Neutrophil (primary cell): ENCODE results near the gene DTX4.

Source experiments
- H3K27ac ChIP-seq: fragments of 200-600 bp; sonication (generic); 2 replicates; pipeline ENCODE4 v1.5.1; 2016; ENCODE audit warnings: mild to moderate bottlenecking, moderate library complexity
- H3K27me3 ChIP-seq: fragments of 200-600 bp; sonication (generic); 2 replicates; pipeline ENCODE4 v1.6.0; 2016; ENCODE audit warnings: mild to moderate bottlenecking
- H3K36me3 ChIP-seq: fragments of 200-600 bp; sonication (generic); 2 replicates; pipeline ENCODE4 v1.5.1; 2017
- H3K4me1 ChIP-seq, 2 experiments: fragments of 200-600 bp in 1 of 2; sonication (generic) in 1 of 2; 1 replicate in 1 of 2; 2 replicates in 1 of 2; pipeline versions ENCODE4 v1.5.1 to v1.6.1; 2013 to 2016; ENCODE audit warnings: low read depth in 1 of 2, low read length in 1 of 2, mild to moderate bottlenecking in 1 of 2, moderate library complexity in 1 of 2; ENCODE audit not compliant: control insufficient read depth in 1 of 2, insufficient read depth in 1 of 2
- H3K4me3 ChIP-seq, 2 experiments: fragments of 200-600 bp in 1 of 2; sonication (generic) in 1 of 2; 1 replicate in 1 of 2; 2 replicates in 1 of 2; pipeline ENCODE4 v1.5.1; 2013 to 2016; ENCODE audit warnings: low read depth in 1 of 2, low read length in 1 of 2, mild to moderate bottlenecking in 1 of 2, moderate library complexity in 1 of 2
- H3K9me3 ChIP-seq: fragments of 200-600 bp; sonication (generic); 2 replicates; pipeline ENCODE4 v1.5.1; 2016
- TF ChIP-seq, protein P1 (sequence below): fragments of 200-600 bp; sonication (generic); IDR thresholded peaks from 2 replicates; pipeline ENCODE4 v1.5.1; 2016; ENCODE audit warnings: antibody characterized with exemption

The DTX4 gene

DNA sequence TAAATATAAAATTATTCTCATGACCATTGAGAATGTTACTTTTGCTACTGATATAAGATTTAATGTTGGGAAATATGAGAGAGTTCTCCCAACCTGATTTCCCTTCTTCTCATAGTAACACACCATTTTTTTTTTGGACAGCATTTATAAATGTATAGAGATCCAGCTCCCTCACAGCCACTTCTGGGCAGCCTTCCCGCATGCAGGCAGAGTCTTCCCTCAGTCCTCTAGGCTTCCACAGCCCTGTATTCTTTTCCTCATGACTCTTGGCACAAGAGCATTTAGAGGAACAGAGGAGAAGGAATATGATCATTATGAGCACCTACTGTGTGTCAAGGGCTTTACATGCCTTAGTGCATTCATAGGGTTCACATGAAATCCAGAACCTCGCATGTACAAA is 9.0 kb downstream of the DTX4 start:
- Histone ChIP-seq H3K4me1 (no peaks in the 10 kb centered on the region), H3K27ac (no peak overlapping the region), H3K4me3 (no peak overlapping the region), H3K36me3 (peaks cover 48% of the 10 kb centered on the region), H3K27me3 (peaks cover 7% of the 10 kb centered on the region), H3K9me3 (no peaks in the 10 kb centered on the region)
- TF ChIP-seq, protein P1, sequence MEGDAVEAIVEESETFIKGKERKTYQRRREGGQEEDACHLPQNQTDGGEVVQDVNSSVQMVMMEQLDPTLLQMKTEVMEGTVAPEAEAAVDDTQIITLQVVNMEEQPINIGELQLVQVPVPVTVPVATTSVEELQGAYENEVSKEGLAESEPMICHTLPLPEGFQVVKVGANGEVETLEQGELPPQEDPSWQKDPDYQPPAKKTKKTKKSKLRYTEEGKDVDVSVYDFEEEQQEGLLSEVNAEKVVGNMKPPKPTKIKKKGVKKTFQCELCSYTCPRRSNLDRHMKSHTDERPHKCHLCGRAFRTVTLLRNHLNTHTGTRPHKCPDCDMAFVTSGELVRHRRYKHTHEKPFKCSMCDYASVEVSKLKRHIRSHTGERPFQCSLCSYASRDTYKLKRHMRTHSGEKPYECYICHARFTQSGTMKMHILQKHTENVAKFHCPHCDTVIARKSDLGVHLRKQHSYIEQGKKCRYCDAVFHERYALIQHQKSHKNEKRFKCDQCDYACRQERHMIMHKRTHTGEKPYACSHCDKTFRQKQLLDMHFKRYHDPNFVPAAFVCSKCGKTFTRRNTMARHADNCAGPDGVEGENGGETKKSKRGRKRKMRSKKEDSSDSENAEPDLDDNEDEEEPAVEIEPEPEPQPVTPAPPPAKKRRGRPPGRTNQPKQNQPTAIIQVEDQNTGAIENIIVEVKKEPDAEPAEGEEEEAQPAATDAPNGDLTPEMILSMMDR, result no peak

DNA sequence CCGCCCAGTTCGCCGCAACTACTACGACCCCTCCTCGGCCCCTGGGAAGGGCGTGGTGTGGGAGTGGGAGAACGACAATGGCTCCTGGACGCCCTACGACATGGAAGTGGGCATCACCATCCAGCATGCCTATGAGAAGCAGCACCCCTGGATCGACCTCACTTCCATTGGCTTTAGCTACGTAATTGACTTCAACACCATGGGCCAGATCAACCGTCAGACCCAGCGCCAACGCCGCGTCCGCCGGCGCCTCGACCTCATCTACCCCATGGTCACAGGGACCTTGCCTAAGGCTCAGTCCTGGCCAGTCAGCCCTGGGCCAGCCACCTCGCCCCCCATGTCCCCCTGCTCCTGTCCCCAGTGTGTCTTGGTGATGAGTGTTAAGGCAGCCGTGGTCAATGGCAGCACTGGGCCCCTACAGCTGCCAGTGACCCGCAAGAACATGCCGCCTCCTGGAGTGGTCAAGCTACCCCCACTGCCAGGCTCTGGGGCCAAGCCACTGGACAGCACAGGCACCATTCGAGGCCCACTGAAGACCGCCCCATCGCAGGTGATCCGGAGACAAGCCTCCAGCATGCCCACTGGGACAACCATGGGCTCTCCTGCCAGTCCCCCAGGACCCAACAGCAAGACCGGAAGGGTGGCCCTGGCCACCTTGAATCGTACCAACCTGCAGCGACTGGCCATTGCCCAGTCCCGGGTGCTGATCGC is 10.0 kb downstream of the DTX4 start:
- no peak overlapping the region for H3K4me3 ChIP-seq
- H3K36me3 ChIP-seq, result peaks cover 41% of the 10 kb centered on the region
- H3K9me3 ChIP-seq, result no peaks in the 10 kb centered on the region
- H3K27me3 ChIP-seq, result no peaks in the 10 kb centered on the region
- H3K27ac ChIP-seq, result no peak overlapping the region
- H3K4me1 ChIP-seq, result no peaks in the 10 kb centered on the region
- TF ChIP-seq, protein P1, result no peak

DNA sequence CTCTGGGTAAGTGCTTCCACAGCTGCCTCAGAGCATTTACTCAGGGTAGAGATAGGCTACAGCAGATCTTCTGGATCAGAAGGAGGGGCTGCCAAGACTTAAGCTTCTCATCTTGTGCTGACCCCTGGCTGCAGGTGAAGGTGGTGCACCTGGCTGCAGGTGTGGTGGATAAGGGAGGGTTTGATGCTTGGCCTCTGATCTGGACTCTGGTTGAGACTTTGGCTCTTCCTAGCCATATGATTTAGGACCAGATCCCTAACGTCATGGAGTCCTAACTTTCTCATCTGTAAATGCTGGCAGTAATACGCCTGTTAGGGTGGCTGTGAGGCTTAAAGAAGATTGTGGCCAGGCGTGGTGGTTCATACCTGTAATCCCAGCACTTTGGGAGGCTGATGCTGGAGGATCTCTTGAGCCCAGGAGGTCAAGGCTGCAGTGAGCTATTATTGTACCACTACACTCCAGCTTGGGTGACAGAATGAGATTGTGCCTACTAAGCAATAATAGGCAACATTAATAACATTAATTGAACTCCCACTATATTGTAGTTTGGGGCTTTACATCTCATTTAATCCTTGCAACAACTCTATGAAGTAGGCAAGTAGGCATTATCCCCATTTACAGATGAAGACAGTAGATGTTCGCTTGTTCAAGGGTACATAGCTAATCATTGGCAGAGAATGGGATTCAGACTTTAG is 10.7 kb downstream of the DTX4 start:
- Histone ChIP-seq H3K4me1 (peaks cover 0 to 3% of the 10 kb centered on the region in 2 experiments), H3K4me3 (no peak overlapping the region), H3K36me3 (peaks cover 44% of the 10 kb centered on the region), H3K27ac (no peak overlapping the region), H3K27me3 (no peaks in the 10 kb centered on the region), H3K9me3 (no peaks in the 10 kb centered on the region)
- TF ChIP-seq, protein P1, result peak; percentile 21

DNA sequence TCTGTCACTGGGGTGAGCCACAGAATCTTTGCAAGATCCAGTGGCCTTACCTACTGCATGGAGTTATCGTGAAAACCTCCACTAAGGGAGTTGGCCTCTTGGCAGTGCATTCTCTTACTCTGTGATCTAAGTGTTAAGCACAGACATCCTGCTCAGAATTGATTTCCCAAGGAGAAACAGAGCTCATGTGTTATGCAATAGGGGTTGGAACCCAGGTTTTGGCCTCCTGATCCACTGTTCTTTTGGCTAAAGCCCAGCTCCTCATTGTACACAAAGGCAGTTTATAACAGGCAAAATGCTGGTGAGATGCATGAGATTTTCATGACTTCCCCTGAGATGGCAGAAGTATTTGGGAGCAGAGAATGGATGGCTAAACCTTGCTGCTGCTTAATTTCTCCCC is 11.8 kb downstream of the DTX4 start:
- Histone ChIP-seq H3K27ac (no peak overlapping the region), H3K9me3 (no peaks in the 10 kb centered on the region), H3K36me3 (peaks cover 50% of the 10 kb centered on the region), H3K4me1 (peaks cover 0 to 6% of the 10 kb centered on the region in 2 experiments), H3K27me3 (no peaks in the 10 kb centered on the region), H3K4me3 (no peak overlapping the region)
- TF ChIP-seq, protein P1, result no peak

DNA sequence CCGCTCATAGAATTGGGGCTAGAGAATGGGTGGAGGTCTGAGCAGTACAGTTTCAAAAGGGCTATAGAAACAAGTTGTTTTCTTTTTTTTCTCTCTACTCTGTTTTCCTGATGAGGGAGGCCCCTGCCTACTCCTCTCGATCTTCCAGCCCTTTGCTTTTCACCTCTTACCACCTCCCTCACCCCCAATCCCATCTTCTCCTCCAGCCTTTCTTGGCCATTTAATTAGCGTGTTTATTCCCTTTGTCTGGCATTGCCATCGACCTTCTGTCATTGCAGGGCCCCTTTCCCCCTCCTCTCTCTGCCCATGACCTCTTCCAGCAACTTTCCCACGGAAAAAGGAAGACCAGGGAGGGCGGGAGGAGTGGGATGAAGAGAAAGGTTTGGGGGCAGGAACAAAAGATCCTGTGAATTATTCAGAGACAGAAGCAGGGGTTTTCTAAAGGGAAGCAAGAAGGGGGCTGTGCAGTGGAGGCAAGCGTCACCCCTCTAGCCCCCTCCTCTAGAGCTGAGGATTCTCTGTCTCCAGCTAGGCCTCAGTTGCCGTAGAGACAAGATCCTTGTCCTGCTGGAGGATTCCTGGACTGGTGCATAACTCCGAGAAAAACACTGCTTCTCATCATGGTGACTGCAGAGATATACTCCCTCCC is 12.9 kb downstream of the DTX4 start:
- peaks cover 61% of the 10 kb centered on the region for H3K36me3 ChIP-seq
- peaks cover 0 to 6% of the 10 kb centered on the region in 2 experiments for H3K4me1 ChIP-seq
- TF ChIP-seq, protein P1, result no peak

More for the DNA sequence above, 12.9 kb downstream of the DTX4 start:
- Histone ChIP-seq H3K4me3 (no peak overlapping the region), H3K27me3 (no peaks in the 10 kb centered on the region), H3K9me3 (no peaks in the 10 kb centered on the region), H3K27ac (no peak overlapping the region)
